RWPE1 (cell line): ENCODE measurements around the gene TEX22.

ENCODE experiments used
- CTCF ChIA-PET: fragments of 350-600 bp; sonication (Branson Sonifier 250); formaldehyde crosslinking; extraction: SDS; loops from one replicate; lab custom pipeline; 2021; lab: Yijun Ruan, JAX
- POLR2A ChIA-PET: fragments of 400-600 bp; formaldehyde crosslinking; extraction: SDS; loops from one replicate; lab custom pipeline; 2020; ENCODE audit warnings: antibody characterized with exemption; ENCODE audit not compliant: low non-redundant PET; lab: Yijun Ruan, JAX
- DNase-seq: peaks from one replicate; pipeline ENCODE4 v3.0.0; 2012; ENCODE audit warnings: low spot score
- H3K27ac ChIP-seq: fragments of 450-650 bp; 2 replicates; pipeline ENCODE4 v1.5.1; 2017
- TF ChIP-seq, protein P1 (sequence below): fragments of 450-650 bp; conservative IDR thresholded peaks from 2 replicates; pipeline ENCODE4 v1.5.1; 2017; ENCODE audit warnings: low read depth, mild to moderate bottlenecking

The TEX22 gene

GRCh38 chr14:105445290-105445689 lies 47.0 kb downstream of the TEX22 start:
- H3K27ac ChIP-seq, result peak overlapping the region; percentile 35; the same call in 1 of the 2 replicates

DNA sequence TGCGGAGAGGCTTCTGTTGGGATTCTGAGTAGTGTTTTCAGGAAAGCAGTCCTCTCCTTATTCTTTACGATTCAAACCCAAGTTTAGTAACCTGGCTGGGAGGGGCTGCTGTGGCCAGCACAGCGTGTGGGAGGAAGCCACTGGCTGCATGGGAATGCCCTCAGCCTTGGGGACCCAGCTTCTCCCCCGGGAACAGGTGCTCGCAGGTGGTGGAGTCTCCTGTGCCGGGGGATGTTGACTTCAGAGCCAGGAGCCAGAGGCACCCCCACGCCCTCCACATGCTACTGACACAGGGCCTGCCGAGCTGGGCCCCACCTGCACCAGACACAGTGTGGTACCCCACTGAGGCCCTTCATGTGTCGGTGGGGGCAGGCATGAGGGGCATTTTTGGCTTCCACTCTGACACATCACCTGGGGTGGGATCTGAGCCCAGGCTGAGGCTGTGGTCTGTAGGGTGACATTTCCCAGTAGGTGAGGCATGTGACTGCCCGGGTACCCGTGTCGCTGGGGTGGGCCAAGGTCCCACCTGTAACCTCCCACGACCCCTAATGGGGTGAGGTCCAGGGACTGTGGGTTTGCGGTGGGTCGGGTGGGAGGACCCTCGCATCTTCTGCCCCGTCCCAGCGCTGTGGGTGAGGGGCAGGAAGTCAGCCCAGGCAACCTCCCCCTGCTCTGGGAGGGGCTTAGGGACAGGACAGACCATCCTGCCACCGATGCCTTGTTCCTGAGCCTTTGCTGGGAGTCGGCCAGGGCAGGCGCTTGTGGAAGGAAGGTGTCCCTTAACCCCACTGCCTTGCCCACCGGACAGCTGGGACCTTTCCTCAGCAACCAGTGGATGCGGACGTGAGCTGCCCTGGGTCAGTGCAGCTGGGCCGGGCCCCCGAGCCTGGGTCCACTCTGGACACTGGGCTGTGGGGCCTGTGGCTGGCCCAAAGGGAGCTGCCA lies 47.8 kb downstream of the TEX22 start:
- ChIA-PET POLR2A (no interaction called here), CTCF (interaction anchor here (1.2 kb wide), 1 partner anchor 44 kb away, joined by 5 read pairs; no protein-coding TSS in a partner anchor)
- DNase-seq, result no peak
- peak overlapping the region; percentile 56 for H3K27ac ChIP-seq
- TF ChIP-seq, protein P1, sequence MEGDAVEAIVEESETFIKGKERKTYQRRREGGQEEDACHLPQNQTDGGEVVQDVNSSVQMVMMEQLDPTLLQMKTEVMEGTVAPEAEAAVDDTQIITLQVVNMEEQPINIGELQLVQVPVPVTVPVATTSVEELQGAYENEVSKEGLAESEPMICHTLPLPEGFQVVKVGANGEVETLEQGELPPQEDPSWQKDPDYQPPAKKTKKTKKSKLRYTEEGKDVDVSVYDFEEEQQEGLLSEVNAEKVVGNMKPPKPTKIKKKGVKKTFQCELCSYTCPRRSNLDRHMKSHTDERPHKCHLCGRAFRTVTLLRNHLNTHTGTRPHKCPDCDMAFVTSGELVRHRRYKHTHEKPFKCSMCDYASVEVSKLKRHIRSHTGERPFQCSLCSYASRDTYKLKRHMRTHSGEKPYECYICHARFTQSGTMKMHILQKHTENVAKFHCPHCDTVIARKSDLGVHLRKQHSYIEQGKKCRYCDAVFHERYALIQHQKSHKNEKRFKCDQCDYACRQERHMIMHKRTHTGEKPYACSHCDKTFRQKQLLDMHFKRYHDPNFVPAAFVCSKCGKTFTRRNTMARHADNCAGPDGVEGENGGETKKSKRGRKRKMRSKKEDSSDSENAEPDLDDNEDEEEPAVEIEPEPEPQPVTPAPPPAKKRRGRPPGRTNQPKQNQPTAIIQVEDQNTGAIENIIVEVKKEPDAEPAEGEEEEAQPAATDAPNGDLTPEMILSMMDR, result no peak

More at GRCh38 chr14:105445290-105445689, 47.0 kb downstream of the TEX22 start:
- TF ChIP-seq, protein P1, result no peak
- no peak for DNase-seq
- POLR2A ChIA-PET, result no interaction called here
- CTCF ChIA-PET, result interaction anchor here (0.9 kb wide), 1 partner anchor 125 kb away, joined by 3 read pairs; no protein-coding TSS in a partner anchor

- peak overlapping the region; percentile 56 for H3K27ac ChIP-seq
- no peak for DNase-seq
- POLR2A ChIA-PET, result no interaction called here
- TF ChIP-seq, protein P1, result no peak
- CTCF ChIA-PET, result interaction anchor here (1.2 kb wide), 1 partner anchor 43 kb away, joined by 5 read pairs; no protein-coding TSS in a partner anchor
Observed at GRCh38 chr14:105446971-105447370, 48.6 kb downstream of the TEX22 start.

DNA sequence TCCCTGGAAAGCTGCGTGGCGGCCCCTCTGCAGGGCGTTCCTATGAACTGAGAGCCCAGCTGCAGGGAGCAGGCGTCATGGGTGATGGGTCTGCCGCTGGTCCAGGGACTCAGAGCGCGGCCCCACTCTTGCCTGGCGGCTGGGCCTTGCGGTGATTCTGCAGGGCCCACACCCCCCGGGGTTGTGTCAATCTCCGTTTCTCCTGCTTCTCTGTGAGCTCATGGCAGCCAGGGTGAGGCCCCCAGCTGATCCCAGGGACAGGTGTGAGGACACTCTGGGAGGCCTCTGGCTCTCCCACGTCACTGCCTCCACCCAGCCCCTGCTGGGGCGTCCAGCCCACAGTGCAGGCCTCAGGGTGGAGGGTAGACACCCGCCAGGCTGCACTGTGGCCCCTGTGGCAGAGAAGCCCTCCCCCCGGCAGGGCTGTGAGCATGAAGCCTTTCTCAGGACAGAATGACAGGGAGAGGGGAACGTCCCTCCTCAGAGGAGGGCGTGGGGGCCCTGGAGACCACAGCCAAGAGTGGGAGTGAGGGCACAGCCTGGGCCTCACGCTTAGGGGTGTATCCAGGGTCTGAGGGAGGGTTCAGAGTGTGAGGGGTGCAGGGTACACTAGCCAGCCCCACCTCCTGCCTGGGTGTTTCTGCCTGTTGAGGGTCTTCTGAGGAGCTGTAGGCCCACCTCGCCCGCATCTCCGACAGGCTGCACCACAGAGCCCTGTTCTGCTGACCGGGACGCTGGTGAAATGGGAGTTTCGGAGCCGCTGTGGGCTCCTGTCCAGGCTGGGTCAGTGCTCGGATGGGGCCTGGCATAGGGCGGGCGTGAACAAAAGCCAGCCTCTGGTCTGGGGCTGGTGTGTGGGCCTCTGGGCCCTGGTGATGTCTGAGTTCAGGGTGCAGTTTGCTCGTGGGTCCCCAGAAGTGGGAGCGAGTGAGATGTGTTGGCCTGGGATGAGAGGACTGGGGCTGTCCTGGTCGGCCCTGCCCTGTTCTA lies 49.6 kb downstream of the TEX22 start:
- POLR2A ChIA-PET, result no interaction called here
- CTCF ChIA-PET, result interaction anchor here (0.5 to 1.4 kb wide), 17 partner anchors 9 to 1337 kb away, joined by 3 to 5 read pairs (median 3); partner anchors contain the start of gene TEDC1
- peak overlapping the region; percentile 56 for H3K27ac ChIP-seq
- TF ChIP-seq, protein P1, result no peak
- no peak for DNase-seq

DNA sequence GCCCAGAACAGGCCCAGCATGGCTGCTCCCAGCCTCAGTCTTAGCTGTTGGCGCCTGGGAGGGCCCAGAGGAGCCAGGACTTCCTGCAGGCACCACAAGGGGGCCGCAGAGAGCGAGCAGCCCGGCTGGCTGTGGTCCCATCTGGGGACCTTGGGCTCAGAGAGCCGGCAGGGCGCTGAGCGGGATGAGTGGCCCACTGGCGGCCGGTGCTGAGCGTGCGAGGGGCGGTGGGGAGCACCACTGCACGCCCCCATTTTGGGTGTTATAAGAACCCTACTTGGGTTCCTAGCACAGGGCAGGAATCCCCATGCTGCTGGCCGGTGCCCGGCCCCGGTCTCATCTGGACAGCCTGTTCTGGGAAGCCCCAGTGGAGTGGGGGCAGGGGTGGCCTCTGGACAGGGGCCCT lies 50.4 kb downstream of the TEX22 start:
- DNase-seq, result peak; percentile 45
- peak overlapping the region; percentile 56 for H3K27ac ChIP-seq
- TF ChIP-seq, protein P1, result peak; percentile 86
- POLR2A ChIA-PET, result no interaction called here
- CTCF ChIA-PET, result interaction anchor here (0.5 to 1.4 kb wide), 16 partner anchors 8 to 1336 kb away, joined by 3 to 5 read pairs (median 3); partner anchors contain the start of gene TEDC1
